HepG2 (cell line): ENCODE results near the gene DSCAML1.

Experiments used
- NCOA2 ChIP-seq: sonication (generic); formaldehyde crosslinking; IDR thresholded peaks from 2 replicates; pipeline ENCODE4 v1.8.0; 2022; ENCODE audit warnings: inconsistent platforms
- TF ChIP-seq, protein P1 (sequence below), 2 experiments: IDR thresholded peaks; 2 replicates each; pipeline ENCODE4 v1.6.1; 2011 to 2012; ENCODE audit warnings: low read length in 2 of 2, borderline replicate concordance in 1 of 2, low read depth in 1 of 2, mild to moderate bottlenecking in 1 of 2, moderate library complexity in 1 of 2

DNA sequence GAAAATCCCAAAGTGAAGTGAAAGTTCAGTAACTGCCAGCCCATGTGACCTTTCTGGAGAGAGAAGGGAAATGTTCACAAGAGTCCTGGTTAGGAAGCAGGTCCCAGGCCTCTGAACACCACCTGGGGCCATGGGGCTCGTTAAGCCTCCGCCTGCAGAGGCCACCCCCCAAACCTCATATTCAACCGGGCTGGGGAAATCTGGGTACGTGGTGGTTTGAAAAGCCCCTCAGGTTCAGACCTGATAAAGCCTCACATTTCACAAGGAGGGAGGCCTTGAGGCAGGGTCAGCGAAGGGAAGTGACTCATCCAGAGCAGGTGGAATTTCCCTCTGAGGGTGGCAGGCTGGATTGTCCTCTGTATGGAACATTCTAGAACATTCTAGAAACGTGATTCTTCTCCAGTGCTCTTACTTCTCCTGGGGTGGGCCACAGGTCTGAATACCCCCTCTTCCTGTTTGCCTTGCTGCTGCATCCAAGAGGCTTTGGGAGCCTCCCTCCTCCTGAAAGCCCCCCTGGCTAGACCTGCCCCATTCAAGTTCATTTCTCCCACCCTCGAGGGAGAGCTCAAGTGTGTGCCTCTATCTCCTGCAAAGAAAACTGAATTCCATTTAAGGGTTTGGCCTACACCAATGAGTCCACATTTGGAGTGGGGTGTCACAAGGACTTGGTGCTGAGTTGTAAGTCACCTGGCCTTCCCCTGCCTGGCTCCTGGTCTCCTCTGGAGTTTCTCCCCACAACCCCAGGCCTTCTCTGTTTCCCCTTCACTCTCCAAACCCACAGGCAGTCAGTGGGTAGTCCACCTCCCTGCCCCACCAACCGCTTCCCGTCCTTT lies 21.2 kb upstream of the DSCAML1 start:
- no peak for TF ChIP-seq NCOA2 (CRISPR knock-in tag)
- TF ChIP-seq, protein P1, sequence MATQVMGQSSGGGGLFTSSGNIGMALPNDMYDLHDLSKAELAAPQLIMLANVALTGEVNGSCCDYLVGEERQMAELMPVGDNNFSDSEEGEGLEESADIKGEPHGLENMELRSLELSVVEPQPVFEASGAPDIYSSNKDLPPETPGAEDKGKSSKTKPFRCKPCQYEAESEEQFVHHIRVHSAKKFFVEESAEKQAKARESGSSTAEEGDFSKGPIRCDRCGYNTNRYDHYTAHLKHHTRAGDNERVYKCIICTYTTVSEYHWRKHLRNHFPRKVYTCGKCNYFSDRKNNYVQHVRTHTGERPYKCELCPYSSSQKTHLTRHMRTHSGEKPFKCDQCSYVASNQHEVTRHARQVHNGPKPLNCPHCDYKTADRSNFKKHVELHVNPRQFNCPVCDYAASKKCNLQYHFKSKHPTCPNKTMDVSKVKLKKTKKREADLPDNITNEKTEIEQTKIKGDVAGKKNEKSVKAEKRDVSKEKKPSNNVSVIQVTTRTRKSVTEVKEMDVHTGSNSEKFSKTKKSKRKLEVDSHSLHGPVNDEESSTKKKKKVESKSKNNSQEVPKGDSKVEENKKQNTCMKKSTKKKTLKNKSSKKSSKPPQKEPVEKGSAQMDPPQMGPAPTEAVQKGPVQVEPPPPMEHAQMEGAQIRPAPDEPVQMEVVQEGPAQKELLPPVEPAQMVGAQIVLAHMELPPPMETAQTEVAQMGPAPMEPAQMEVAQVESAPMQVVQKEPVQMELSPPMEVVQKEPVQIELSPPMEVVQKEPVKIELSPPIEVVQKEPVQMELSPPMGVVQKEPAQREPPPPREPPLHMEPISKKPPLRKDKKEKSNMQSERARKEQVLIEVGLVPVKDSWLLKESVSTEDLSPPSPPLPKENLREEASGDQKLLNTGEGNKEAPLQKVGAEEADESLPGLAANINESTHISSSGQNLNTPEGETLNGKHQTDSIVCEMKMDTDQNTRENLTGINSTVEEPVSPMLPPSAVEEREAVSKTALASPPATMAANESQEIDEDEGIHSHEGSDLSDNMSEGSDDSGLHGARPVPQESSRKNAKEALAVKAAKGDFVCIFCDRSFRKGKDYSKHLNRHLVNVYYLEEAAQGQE (IDR thresholded peaks at IDR 0.05; ENCODE audit: borderline replicate concordance in 1 of 2, low read depth in 1 of 2, low read length in 2 of 2): no peak
